ENCODE data around the gene BLTP3A.

The BLTP3A gene

GRCh38 chr6:34834789-34835518, 43.1 kb downstream of the BLTP3A start:
- no peaks in the 10 kb centered on the region for H3K4me1 ChIP-seq (ENCODE audit: insufficient read depth, poor library complexity, severe bottlenecking)
- H3K27ac ChIP-seq (ENCODE audit: poor library complexity, severe bottlenecking): no peak overlapping the region
- H3K4me3 ChIP-seq (ENCODE audit: severe bottlenecking): no peak overlapping the region
- no peak for TF ChIP-seq CTCF (IDR thresholded peaks at IDR 0.05; ENCODE audit: poor library complexity, severe bottlenecking)
- peaks cover 26% of the 10 kb centered on the region for H3K36me3 ChIP-seq (ENCODE audit: low read depth)
- no peaks in the 10 kb centered on the region for H3K27me3 ChIP-seq (ENCODE audit: insufficient read depth, poor library complexity, severe bottlenecking)
- DNase-seq (ENCODE audit: low spot score): no peak
- no peaks in the 10 kb centered on the region for H3K9me3 ChIP-seq (ENCODE audit: severe bottlenecking)
- peak; percentile 55; the same call in 1 of the 3 replicates for ATAC-seq (ENCODE audit: low read depth)

- ATAC-seq (ENCODE audit: low read depth): no peak
- no peak for TF ChIP-seq CTCF (IDR thresholded peaks at IDR 0.05; ENCODE audit: poor library complexity, severe bottlenecking)
- H3K4me1 ChIP-seq (ENCODE audit: insufficient read depth, poor library complexity, severe bottlenecking): no peaks in the 10 kb centered on the region
- no peaks in the 10 kb centered on the region for H3K27me3 ChIP-seq (ENCODE audit: insufficient read depth, poor library complexity, severe bottlenecking)
- H3K27ac ChIP-seq (ENCODE audit: poor library complexity, severe bottlenecking): no peak overlapping the region
- H3K4me3 ChIP-seq (ENCODE audit: severe bottlenecking): no peak overlapping the region
- H3K9me3 ChIP-seq (ENCODE audit: severe bottlenecking): no peaks in the 10 kb centered on the region
- no peak for DNase-seq (ENCODE audit: low spot score)
- H3K36me3 ChIP-seq (ENCODE audit: low read depth): peaks cover 26% of the 10 kb centered on the region
These were observed 44.1 kb downstream of the BLTP3A start for GRCh38 chr6:34836008-34836407.

GRCh38 chr6:34836451-34836850, 44.6 kb downstream of the BLTP3A start:
- DNase-seq (ENCODE audit: low spot score): no peak
- no peak for ATAC-seq (ENCODE audit: low read depth)
- Histone ChIP-seq H3K4me3 (ENCODE audit: severe bottlenecking) (no peak overlapping the region), H3K4me1 (ENCODE audit: insufficient read depth, poor library complexity, severe bottlenecking) (no peaks in the 10 kb centered on the region), H3K36me3 (ENCODE audit: low read depth) (peaks cover 26% of the 10 kb centered on the region), H3K27me3 (ENCODE audit: insufficient read depth, poor library complexity, severe bottlenecking) (no peaks in the 10 kb centered on the region), H3K9me3 (ENCODE audit: severe bottlenecking) (no peaks in the 10 kb centered on the region), H3K27ac (ENCODE audit: poor library complexity, severe bottlenecking) (no peak overlapping the region)
- TF ChIP-seq CTCF (IDR thresholded peaks at IDR 0.05; ENCODE audit: poor library complexity, severe bottlenecking): no peak

- no peak for TF ChIP-seq CTCF (IDR thresholded peaks at IDR 0.05; ENCODE audit: poor library complexity, severe bottlenecking)
- no peak overlapping the region for H3K4me3 ChIP-seq (ENCODE audit: severe bottlenecking)
- no peaks in the 10 kb centered on the region for H3K9me3 ChIP-seq (ENCODE audit: severe bottlenecking)
- no peak overlapping the region for H3K27ac ChIP-seq (ENCODE audit: poor library complexity, severe bottlenecking)
- peaks cover 26% of the 10 kb centered on the region for H3K36me3 ChIP-seq (ENCODE audit: low read depth)
- DNase-seq (ENCODE audit: low spot score): no peak
- no peaks in the 10 kb centered on the region for H3K4me1 ChIP-seq (ENCODE audit: insufficient read depth, poor library complexity, severe bottlenecking)
- no peak for ATAC-seq (ENCODE audit: low read depth)
- H3K27me3 ChIP-seq (ENCODE audit: insufficient read depth, poor library complexity, severe bottlenecking): no peaks in the 10 kb centered on the region
These were observed 45.6 kb downstream of the BLTP3A start for GRCh38 chr6:34837528-34837927.

GRCh38 chr6:34839666-34840352, 47.9 kb downstream of the BLTP3A start:
- H3K27me3 ChIP-seq (ENCODE audit: insufficient read depth, poor library complexity, severe bottlenecking): no peaks in the 10 kb centered on the region
- DNase-seq (ENCODE audit: low spot score) (no peak), ATAC-seq (ENCODE audit: low read depth) (no peak)
- no peaks in the 10 kb centered on the region for H3K4me1 ChIP-seq (ENCODE audit: insufficient read depth, poor library complexity, severe bottlenecking)
- no peaks in the 10 kb centered on the region for H3K9me3 ChIP-seq (ENCODE audit: severe bottlenecking)
- H3K36me3 ChIP-seq (ENCODE audit: low read depth): peaks cover 19% of the 10 kb centered on the region
- H3K27ac ChIP-seq (ENCODE audit: poor library complexity, severe bottlenecking): no peak overlapping the region
- no peak for TF ChIP-seq CTCF (IDR thresholded peaks at IDR 0.05; ENCODE audit: poor library complexity, severe bottlenecking)
- H3K4me3 ChIP-seq (ENCODE audit: severe bottlenecking): no peak overlapping the region
